Iris pigment epithelial cell (primary cell): ENCODE data around the gene PDCL3.

Source experiments
- DNase-seq: peaks from one replicate; pipeline ENCODE4 v3.0.0-alpha.2; 2011; ENCODE audit warnings: low read depth

Gene PDCL3

DNA sequence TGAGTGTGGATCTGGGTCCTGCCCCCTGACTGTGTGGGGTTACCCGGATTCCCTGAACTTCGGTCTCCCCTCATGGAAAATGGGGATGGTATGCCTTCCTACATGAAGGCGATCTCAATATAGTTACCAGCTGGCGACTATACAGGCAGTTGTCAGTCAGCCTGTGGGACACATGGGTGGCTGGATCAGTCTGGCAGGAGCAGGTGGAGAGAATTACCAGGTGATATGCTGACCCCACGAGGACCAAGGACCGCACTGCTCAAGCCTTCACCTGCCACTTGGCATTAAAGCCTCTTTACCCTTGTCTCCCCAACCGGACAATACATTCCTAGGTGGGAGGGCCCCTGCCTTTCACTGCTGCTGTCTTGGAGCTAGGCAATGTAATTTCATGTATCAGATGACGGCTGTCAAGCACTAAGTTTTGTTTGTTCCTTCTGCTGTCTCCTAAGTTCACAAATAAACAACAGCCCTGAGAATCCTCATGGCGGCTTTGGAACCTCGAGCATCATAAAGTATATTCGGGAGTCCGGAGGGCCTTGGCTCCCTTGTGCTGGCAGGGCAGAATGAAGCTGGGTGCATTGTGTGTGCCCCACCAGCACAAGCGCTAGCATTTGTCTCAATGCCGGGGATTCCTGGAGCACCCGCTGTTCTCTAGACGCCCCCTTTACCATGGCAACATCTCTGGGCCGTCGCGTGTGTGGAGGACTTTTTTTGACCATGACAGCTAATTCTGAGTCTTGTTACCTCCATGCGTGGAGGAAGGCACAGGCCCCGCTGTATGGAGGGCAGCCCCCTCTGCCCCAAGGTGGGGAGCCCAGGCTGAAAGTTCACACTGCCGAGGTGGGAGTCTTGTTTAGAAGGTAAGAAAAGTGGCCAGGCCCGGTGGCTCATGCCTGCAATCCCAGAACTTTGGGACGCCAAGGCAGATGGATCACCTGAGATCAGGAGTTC is 48.6 kb downstream of the PDCL3 start:
- no peak for DNase-seq

DNA sequence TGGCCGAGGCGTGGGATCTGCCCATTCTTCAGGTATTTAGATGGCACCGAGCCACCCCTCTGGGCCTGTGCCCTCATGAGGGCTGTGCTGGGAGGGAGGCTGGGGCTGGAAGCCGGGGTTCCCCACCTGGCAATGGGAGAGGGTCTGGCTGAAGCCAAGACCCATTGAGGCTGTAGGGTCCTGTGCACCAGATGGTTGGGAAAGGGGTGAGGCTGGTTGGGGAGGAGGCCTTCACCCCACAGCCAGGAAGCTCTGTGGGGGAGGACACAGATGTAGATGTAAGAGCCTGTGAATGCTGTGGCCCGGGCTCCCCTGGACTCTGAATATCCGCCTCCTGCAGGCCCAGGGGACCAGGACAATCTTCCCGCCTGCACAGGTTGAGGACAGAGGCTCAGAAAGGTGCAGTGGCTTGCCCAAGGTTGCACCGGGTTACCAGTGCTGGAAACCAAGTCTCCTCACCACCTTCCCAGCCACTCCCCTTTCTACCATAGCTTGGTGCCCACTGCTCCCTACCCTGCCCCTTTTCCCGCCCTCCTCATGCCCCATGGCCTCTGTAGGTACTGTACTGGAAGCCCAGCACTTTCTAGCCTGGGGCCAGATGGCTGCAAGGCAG is 49.7 kb downstream of the PDCL3 start:
- DNase-seq = no peak

DNA sequence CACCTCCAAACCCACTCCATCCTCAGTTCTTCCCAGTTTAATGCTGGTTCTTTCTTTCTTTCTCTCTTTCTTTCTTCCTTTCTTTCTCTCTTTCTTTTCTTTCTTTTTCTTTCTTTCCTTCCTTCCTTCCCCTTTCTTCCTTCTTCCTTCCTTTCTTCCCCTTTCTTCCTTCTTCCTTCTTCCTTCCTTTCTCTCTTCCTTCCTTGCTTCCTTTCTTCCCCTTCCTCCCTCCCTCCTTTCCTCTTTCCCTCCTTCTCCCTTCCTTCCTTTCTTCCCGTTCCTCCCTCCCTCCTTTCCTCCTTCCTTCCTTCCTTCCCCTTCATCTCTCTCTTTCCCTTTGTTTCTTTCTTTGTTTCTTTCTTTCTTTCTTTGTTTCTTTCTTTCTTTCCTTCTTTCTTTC is 50.9 kb downstream of the PDCL3 start:
- DNase-seq = no peak

DNA sequence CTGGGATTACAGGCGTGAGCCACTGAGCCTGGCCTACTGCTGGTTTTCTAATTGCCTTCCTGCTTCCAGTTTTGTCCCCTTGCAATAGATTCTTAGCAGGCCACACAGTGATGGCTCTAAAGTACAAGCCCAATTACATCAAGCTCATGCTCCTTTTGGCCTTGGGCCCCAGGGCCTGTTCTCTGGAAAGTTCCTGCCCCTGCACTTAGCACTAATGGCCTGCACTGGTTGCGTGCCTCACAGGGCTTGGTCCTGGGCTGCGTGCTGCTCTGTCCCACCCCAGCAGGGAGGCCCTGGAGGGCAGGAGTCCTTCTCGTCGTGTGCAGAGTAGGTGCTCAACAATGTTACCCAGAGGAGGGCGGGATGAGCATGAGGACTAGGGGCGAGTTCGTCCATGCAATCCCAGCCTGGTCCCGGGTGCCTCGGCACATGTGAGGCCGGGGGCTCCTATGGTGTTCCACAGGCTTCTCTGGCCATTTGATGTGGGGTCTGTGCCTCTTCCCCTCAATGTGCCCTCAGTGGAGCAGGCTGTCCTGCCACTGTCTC is 51.7 kb downstream of the PDCL3 start:
- no peak for DNase-seq

- no peak for DNase-seq
These were observed 52.7 kb downstream of the PDCL3 start for GRCh38 chr2:100615471-100615870.

DNA sequence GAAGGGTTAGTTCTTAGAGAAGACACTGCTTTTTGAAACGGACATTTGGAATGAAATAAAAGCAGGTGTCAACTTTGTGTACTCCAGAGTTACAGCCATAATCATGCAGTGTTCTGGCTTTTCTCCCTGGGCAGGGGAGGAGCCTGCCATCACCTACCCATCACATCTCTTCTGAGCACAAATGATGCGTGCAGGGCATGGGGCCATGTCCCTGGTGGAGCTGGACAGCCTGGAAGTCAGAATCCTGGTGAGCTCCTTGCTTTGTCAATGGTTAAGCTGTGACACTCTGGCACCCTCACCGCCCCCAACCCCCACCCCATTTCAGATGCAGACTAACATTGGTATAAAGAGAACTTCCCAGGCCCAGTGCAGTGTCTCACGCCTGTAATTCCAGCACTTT is 53.1 kb downstream of the PDCL3 start:
- no peak for DNase-seq

- DNase-seq = no peak
These were observed 54.1 kb downstream of the PDCL3 start for GRCh38 chr2:100616841-100617390.

- no peak for DNase-seq
These were observed 57.2 kb downstream of the PDCL3 start for GRCh38 chr2:100619951-100620350.

DNA sequence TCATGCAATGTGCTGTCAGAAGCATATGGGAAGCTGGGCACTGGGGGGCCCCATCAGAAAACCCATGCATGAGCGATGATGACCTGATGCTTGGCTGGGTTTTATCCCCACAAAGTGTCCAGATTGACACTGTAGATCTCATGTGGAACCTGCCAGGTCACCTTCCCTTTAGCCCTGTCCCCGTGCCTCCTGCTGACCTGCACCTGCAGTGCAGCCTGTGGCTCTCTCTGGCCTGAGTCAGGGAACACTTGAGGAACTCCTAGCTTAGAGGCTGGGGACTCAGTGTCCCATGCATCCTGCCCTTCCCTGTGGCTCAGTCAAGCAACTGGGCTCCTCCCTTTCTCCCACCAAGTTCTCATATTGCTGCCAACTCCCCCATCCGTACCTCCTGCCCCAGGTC is 57.7 kb downstream of the PDCL3 start:
- no peak for DNase-seq

GRCh38 chr2:100621371-100621951 is 58.7 kb downstream of the PDCL3 start:
- DNase-seq = no peak

DNA sequence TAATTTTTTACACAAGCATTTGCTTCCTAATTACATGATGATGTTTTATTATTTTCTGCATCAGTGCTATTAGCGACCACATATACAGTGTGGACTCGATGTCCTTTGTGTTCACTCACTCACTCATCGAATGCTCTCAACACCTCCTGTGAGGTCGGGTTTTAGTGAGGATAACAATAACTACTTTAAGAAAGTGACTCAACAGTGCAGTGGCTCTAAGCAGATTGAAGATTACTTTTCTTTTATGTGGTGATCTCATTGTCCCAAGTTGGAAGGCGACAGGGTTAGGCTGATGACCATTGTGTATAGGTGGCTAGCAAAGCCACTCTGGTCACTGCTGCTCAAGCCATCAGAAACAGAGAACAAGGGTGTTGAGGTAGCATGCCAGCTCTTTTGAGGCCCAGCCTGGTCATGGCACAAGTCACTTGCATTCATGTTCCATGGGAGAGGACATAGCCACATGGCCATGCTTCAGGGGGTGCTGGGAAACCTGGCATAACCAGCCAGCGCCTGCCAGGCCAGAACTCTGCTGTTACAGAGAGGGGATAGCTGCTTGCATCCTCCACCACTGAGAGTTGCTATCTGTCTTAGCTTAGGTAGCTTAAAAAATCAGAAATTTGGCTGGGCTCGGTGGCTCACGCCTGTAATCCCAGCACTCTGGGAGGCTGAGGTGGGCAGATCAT is 60.4 kb downstream of the PDCL3 start:
- DNase-seq = no peak

- DNase-seq = no peak
These were observed 61.1 kb downstream of the PDCL3 start for GRCh38 chr2:100623930-100624329.

- DNase-seq = no peak
These were observed 61.7 kb downstream of the PDCL3 start for GRCh38 chr2:100624536-100624935.

DNA sequence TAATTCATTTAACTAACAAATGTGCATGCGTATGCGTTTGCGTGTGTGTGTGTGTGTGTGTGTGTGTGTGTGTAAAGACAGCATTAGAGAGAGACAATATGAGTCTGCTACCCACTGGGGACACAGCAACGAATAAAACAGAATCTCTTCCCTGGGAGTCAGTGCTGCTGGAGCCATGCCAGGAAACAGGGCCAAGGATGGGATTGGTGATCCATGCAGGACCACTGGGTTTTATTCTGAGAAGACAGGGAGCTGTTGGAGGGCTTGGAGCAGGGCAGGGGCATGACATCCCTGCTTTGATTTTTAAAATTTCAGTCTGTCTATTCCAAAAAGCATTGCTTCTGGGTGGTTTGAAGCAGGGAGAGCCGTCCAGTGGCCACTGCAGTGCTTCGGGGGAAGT is 62.9 kb downstream of the PDCL3 start:
- no peak for DNase-seq
